NCI-H2107 treated with DMSO at 0.1 percent for 48 hours (cell line): ENCODE measurements around the gene VEGFB.
"Not testable (repeated sequence)": the region's sequence is repeated elsewhere in the genome, so short reads cannot be mapped to it uniquely, and the experiment has no call there.

ENCODE experiments used
- DNase-seq: peaks from one replicate; lab custom pipeline; 2025; ENCODE audit not compliant: unreplicated experiment; lab: John Stamatoyannopoulos, UW

The VEGFB gene

GRCh38 chr11:64245797-64246620 lies 11.6 kb downstream of the VEGFB start:
- DNase-seq: peak; percentile 18

- DNase-seq: not testable (repeated sequence)
These were observed 12.2 kb downstream of the VEGFB start for GRCh38 chr11:64246621-64246870.

- peak; percentile 50 for DNase-seq
These were observed 12.7 kb downstream of the VEGFB start, which contains the start of gene PPP1R14B for GRCh38 chr11:64246871-64247728. PPP1R14B (minus strand) TSS chr11:64246943; CDS start chr11:64246673, 270 bp downstream.

- DNase-seq: no peak
These were observed 13.5 kb downstream of the VEGFB start for GRCh38 chr11:64247729-64248531.

GRCh38 chr11:64248578-64248977 lies 14.2 kb downstream of the VEGFB start:
- DNase-seq: no peak

GRCh38 chr11:64249038-64249437 lies 14.7 kb downstream of the VEGFB start:
- DNase-seq: no peak

GRCh38 chr11:64249563-64250414 lies 15.4 kb downstream of the VEGFB start:
- no peak for DNase-seq

GRCh38 chr11:64250415-64251015 lies 16.1 kb downstream of the VEGFB start:
- no peak for DNase-seq

GRCh38 chr11:64251016-64251752 lies 16.8 kb downstream of the VEGFB start, which contains the start of gene PLCB3:
PLCB3 (plus strand) TSS chr11:64251530; CDS start chr11:64251650, 120 bp downstream.
- no peak for DNase-seq

GRCh38 chr11:64251753-64252002 lies 17.3 kb downstream of the VEGFB start:
- no peak for DNase-seq

- no peak for DNase-seq
These were observed 17.9 kb downstream of the VEGFB start for GRCh38 chr11:64252003-64252872.

GRCh38 chr11:64253043-64253442 lies 18.7 kb downstream of the VEGFB start:
- no peak for DNase-seq

- DNase-seq: no peak
These were observed 19.1 kb downstream of the VEGFB start for GRCh38 chr11:64253481-64253880.

GRCh38 chr11:64254326-64254725 lies 19.9 kb downstream of the VEGFB start:
- DNase-seq: no peak

- DNase-seq: no peak
These were observed 21.0 kb downstream of the VEGFB start for GRCh38 chr11:64255135-64256128.

- DNase-seq: no peak
These were observed 21.9 kb downstream of the VEGFB start for GRCh38 chr11:64256300-64256699.

GRCh38 chr11:64258356-64258755 lies 24.0 kb downstream of the VEGFB start:
- DNase-seq: no peak
